SK-N-SH (cell line): ENCODE data around the gene ADAMTS19. TPM values are rescaled to one million over a fixed set of nuclear protein-coding genes. Genes with fewer than 3 reads are reported as not detected.

Experiments
- CTCF ChIA-PET: fragments of 300-600, 350-600 bp; formaldehyde crosslinking; extraction: SDS; loops from one replicate; lab custom pipeline; 2021; lab: Yijun Ruan, JAX
- POLR2A ChIA-PET: fragments of 350-600 bp; sonication (Branson Sonifier 250); formaldehyde crosslinking; extraction: SDS; loops from one replicate; lab custom pipeline; 2020; ENCODE audit warnings: antibody characterized with exemption, inconsistent platforms; lab: Yijun Ruan, JAX
- DNase-seq: peaks from one replicate; pipeline ENCODE4 v3.0.0; 2012
- H2AFZ ChIP-seq: fragments of 200-600 bp; sonication (generic); 2 replicates; pipeline ENCODE4 v1.8.1; 2016; ENCODE audit warnings: antibody characterized with exemption, mild to moderate bottlenecking, low read depth
- H3F3A ChIP-seq: fragments of 200-600 bp; sonication (generic); replicated peaks from 2 replicates; pipeline ENCODE3; 2016; ENCODE audit warnings: antibody characterized with exemption, mild to moderate bottlenecking; ENCODE audit not compliant: insufficient read depth
- H3K27ac ChIP-seq, 2 experiments: fragments of 200-500 bp in 1 of 2; fragments of 200-600 bp in 1 of 2; sonication (Bioruptor generic) in 1 of 2; sonication (generic), shearing (Covaris generic) in 1 of 2; 2 replicates each; pipeline versions ENCODE4 v1.5.1 to v1.6.1; 2014 to 2016; ENCODE audit warnings: low read depth in 2 of 2, inconsistent platforms in 1 of 2, low read length in 1 of 2, mild to moderate bottlenecking in 1 of 2, mixed read lengths in 1 of 2
- H3K27me3 ChIP-seq: fragments of 200-600 bp; sonication (generic), shearing (Covaris generic); 2 replicates; pipeline ENCODE4 v1.6.1; 2016; ENCODE audit warnings: mixed run types; ENCODE audit not compliant: insufficient read depth
- H3K36me3 ChIP-seq, 2 experiments: fragments of 200-500 bp in 1 of 2; fragments of 200-600 bp in 1 of 2; sonication (Bioruptor generic) in 1 of 2; sonication (generic) in 1 of 2; replicated peaks in 1 of 2; 2 replicates each; pipeline versions ENCODE3 to v1.5.1; 2014 to 2016; ENCODE audit warnings: low read length in 1 of 2, mild to moderate bottlenecking in 1 of 2; ENCODE audit not compliant: insufficient read depth in 2 of 2, control insufficient read depth in 1 of 2
- H3K4me1 ChIP-seq, 2 experiments: fragments of 200-500 bp in 1 of 2; fragments of 200-600 bp in 1 of 2; sonication (Bioruptor generic) in 1 of 2; sonication (generic), shearing (Covaris generic) in 1 of 2; 2 replicates each; pipeline versions ENCODE4 v1.5.1 to v1.6.1; 2014 to 2016; ENCODE audit warnings: low read depth in 1 of 2, low read length in 1 of 2, mixed run types in 1 of 2; ENCODE audit not compliant: insufficient read depth in 2 of 2, control insufficient read depth in 1 of 2
- H3K4me2 ChIP-seq: fragments of 200-600 bp; sonication (generic), shearing (Covaris generic); 2 replicates; pipeline ENCODE4 v1.6.1; 2017; ENCODE audit warnings: mixed run types
- H3K4me3 ChIP-seq, 2 experiments: fragments of 200-500 bp in 1 of 2; fragments of 200-600 bp in 1 of 2; sonication (Bioruptor generic) in 1 of 2; sonication (generic), shearing (Covaris generic) in 1 of 2; 2 replicates each; pipeline versions ENCODE4 v1.5.1 to v1.8.1; 2014 to 2016; ENCODE audit warnings: low read depth in 2 of 2, inconsistent platforms in 1 of 2, low read length in 1 of 2, mild to moderate bottlenecking in 1 of 2, mixed read lengths in 1 of 2, moderate library complexity in 1 of 2
- H3K79me2 ChIP-seq: fragments of 200-600 bp; sonication (generic); 2 replicates; pipeline ENCODE4 v1.8.1; 2017; ENCODE audit warnings: mild to moderate bottlenecking; ENCODE audit not compliant: insufficient read depth
- H3K9ac ChIP-seq: fragments of 200-600 bp; sonication (generic); 2 replicates; pipeline ENCODE4 v1.6.1; 2017; ENCODE audit warnings: mixed run types
- H3K9me2 ChIP-seq: fragments of 200-600 bp; sonication (generic); 2 replicates; pipeline ENCODE4 v1.6.1; 2017; ENCODE audit warnings: mixed run types
- H3K9me3 ChIP-seq: fragments of 200-600 bp; sonication (generic); 2 replicates; pipeline ENCODE4 v1.6.1; 2017; ENCODE audit warnings: mixed run types, mild to moderate bottlenecking, moderate library complexity
- H4K20me1 ChIP-seq: fragments of 200-600 bp; sonication (generic); 2 replicates; pipeline ENCODE4 v1.6.1; 2017; ENCODE audit warnings: mild to moderate bottlenecking, mixed run types; ENCODE audit not compliant: insufficient read depth
- CTCF ChIP-seq: fragments of 200-600 bp; sonication (generic); IDR thresholded peaks from 2 replicates; pipeline ENCODE4 v1.6.1; 2017; ENCODE audit warnings: antibody characterized with exemption, mild to moderate bottlenecking, moderate library complexity
- EP300 ChIP-seq, 2 experiments: IDR thresholded peaks; 2 replicates each; pipeline versions ENCODE4 v1.4.0 to v1.6.1; 2012; ENCODE audit warnings: borderline replicate concordance in 1 of 2, low read depth in 1 of 2, low read length in 1 of 2
- EZH2phosphoT487 ChIP-seq: fragments of 200-600 bp; sonication (generic); IDR thresholded peaks from 2 replicates; pipeline ENCODE4 v1.6.1; 2017; ENCODE audit warnings: low read depth, mixed run types, mild to moderate bottlenecking, antibody characterized with exemption, moderate library complexity, borderline replicate concordance
- FOSL2 ChIP-seq: IDR thresholded peaks from 2 replicates; pipeline ENCODE4 v1.4.0; 2012; ENCODE audit warnings: low read depth, mild to moderate bottlenecking, moderate library complexity, borderline replicate concordance
- FOXJ3 ChIP-seq: sonication (generic); formaldehyde crosslinking; IDR thresholded peaks from 2 replicates; pipeline ENCODE4 v1.5.1; 2020; ENCODE audit warnings: mild to moderate bottlenecking, missing genetic modification reagents
- IRF3 ChIP-seq: fragments of 150-350 bp; IDR thresholded peaks from 2 replicates; pipeline ENCODE4 v1.6.1; 2016; ENCODE audit warnings: mild to moderate bottlenecking, low read depth, low read length
- MEF2A ChIP-seq: IDR thresholded peaks from 2 replicates; pipeline ENCODE4 v1.4.0; 2012; ENCODE audit warnings: low read depth, borderline replicate concordance
- MXI1 ChIP-seq: IDR thresholded peaks from 2 replicates; pipeline ENCODE4 v1.6.1; 2012; ENCODE audit warnings: mild to moderate bottlenecking, low read depth, low read length, improper control_type of control experiment
- NRF1 ChIP-seq: IDR thresholded peaks from 2 replicates; pipeline ENCODE4 v1.6.1; 2012; ENCODE audit warnings: low read depth, mild to moderate bottlenecking, low read length
- POLR2AphosphoS5 ChIP-seq: IDR thresholded peaks from 2 replicates; pipeline ENCODE4 v1.6.1; 2012; ENCODE audit warnings: low read depth, low read length
- RAD21 ChIP-seq: IDR thresholded peaks from 2 replicates; pipeline ENCODE4 v1.6.1; 2012; ENCODE audit warnings: mild to moderate bottlenecking, low read length
- REST ChIP-seq: IDR thresholded peaks from 2 replicates; pipeline ENCODE4 v1.6.1; 2012; ENCODE audit warnings: mild to moderate bottlenecking, low read depth, low read length, moderate library complexity
- RFX5 ChIP-seq: IDR thresholded peaks from 2 replicates; pipeline ENCODE4 v1.6.1; 2012; ENCODE audit warnings: mild to moderate bottlenecking, improper control_type of control experiment, low read length
- RXRA ChIP-seq: IDR thresholded peaks from 2 replicates; pipeline ENCODE4 v1.4.0; 2012; ENCODE audit warnings: low read depth, mild to moderate bottlenecking, borderline replicate concordance
- SIN3A ChIP-seq: IDR thresholded peaks from 2 replicates; pipeline ENCODE4 v1.6.1; 2012; ENCODE audit warnings: low read depth, mild to moderate bottlenecking, low read length, moderate library complexity, borderline replicate concordance
- SMC3 ChIP-seq: IDR thresholded peaks from 2 replicates; pipeline ENCODE4 v1.6.1; 2012; ENCODE audit warnings: low read depth, low read length, improper control_type of control experiment
- TCF12 ChIP-seq: IDR thresholded peaks from 2 replicates; pipeline ENCODE4 v1.4.0; 2012
- USF2 ChIP-seq: fragments of 150-350 bp; IDR thresholded peaks from 2 replicates; pipeline ENCODE4 v1.6.1; 2017; ENCODE audit warnings: antibody characterized with exemption, low read length, low read depth, borderline replicate concordance
- YY1 ChIP-seq: IDR thresholded peaks from 2 replicates; pipeline ENCODE4 v1.4.0; 2012; ENCODE audit warnings: low read depth, mild to moderate bottlenecking
- WGBS: methylation state at CpG from one replicate; pipeline ENCODE4 v1.1.6; 2017; ENCODE audit warnings: low lambda C conversion rate; 5-methylcytosine and 5-hydroxymethylcytosine counted together
- polyA plus RNA-seq, 3 experiments: library from polyadenylated mRNA; depleted of rRNA; stranded (reverse); fragments of >200 nt; gene quantifications; 2 replicates each; pipeline ENCODE4 v1.2.3, GENCODE V29; 2012
- TF ChIP-seq, protein P1 (sequence below): IDR thresholded peaks from 2 replicates; pipeline ENCODE4; 2012

Gene ADAMTS19
- polyA plus RNA-seq, 1 of the 3 experiments (the other 2 are of a cell fraction), result 0.10 TPM

GRCh38 chr5:129617206-129617605, 157.1 kb downstream of the ADAMTS19 start:
- no peak for DNase-seq
- H4K20me1 ChIP-seq, result no peaks in the 10 kb centered on the region
- no peak overlapping the region for H3K4me3 ChIP-seq
- H3K9me3 ChIP-seq, result no peaks in the 10 kb centered on the region
- H3K36me3 ChIP-seq, result no peaks in the 10 kb centered on the region
- 0% methylated on average over 1 of the region's 1 CpG for WGBS
- H3K9me2 ChIP-seq, result no peaks in the 10 kb centered on the region
- H3F3A ChIP-seq, result no peaks in the 10 kb centered on the region
- H3K9ac ChIP-seq, result no peak overlapping the region
- no peaks in the 10 kb centered on the region for H3K27me3 ChIP-seq
- no peaks in the 10 kb centered on the region for H3K4me1 ChIP-seq
- H3K4me2 ChIP-seq, result no peak overlapping the region
- ChIA-PET POLR2A (no interaction called here), CTCF (no interaction called here)
- no peaks in the 10 kb centered on the region for H3K79me2 ChIP-seq
- no peak overlapping the region for H3K27ac ChIP-seq
- H2AFZ ChIP-seq, result no peak overlapping the region
- TF ChIP-seq SMC3, result no peak
- no peak for TF ChIP-seq MXI1
- TF ChIP-seq YY1, result no peak
- TF ChIP-seq RAD21, result no peak
- TF ChIP-seq IRF3, result no peak
- TF ChIP-seq, protein P1, sequence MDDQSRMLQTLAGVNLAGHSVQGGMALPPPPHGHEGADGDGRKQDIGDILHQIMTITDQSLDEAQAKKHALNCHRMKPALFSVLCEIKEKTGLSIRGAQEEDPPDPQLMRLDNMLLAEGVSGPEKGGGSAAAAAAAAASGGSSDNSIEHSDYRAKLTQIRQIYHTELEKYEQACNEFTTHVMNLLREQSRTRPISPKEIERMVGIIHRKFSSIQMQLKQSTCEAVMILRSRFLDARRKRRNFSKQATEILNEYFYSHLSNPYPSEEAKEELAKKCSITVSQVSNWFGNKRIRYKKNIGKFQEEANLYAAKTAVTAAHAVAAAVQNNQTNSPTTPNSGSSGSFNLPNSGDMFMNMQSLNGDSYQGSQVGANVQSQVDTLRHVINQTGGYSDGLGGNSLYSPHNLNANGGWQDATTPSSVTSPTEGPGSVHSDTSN, result no peak
- no peak for TF ChIP-seq FOXJ3
- no peak for TF ChIP-seq FOSL2
- TF ChIP-seq POLR2AphosphoS5, result no peak
- no peak for TF ChIP-seq CTCF
- no peak for TF ChIP-seq SIN3A
- TF ChIP-seq, all 33 proteins: peak for 0

DNA sequence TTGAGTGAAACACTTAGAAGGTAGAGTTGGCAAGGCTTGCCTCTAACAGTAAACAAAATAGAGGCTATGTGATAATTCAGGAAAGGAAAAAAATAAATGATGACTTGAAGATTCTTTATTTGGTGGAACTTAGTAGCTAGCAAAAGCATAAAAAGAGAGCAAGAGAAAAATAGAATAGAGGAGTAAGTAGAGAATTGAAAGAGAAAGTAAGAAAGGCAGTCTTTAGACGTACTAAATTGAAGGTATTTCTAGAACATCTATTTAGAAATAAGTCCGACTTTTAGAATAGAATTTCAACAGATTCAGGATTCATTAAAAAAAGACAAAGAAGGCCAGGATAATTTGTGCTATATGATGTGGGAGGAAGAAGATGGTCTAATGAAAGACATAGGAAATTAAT, 159.7 kb downstream of the ADAMTS19 start:
- Histone ChIP-seq H3K4me2 (peak overlapping the region; percentile 19; the same call in 1 of the 2 replicates), H3F3A (no peaks in the 10 kb centered on the region), H3K36me3 (no peaks in the 10 kb centered on the region), H3K9me3 (no peaks in the 10 kb centered on the region), H3K4me3 (0 out of 4 replicates have a peak overlapping the region, but pooled peaks of 1 of the 2 experiments have one; percentile 26), H4K20me1 (no peaks in the 10 kb centered on the region), H3K9me2 (no peaks in the 10 kb centered on the region), H2AFZ (no peak overlapping the region), H3K79me2 (no peaks in the 10 kb centered on the region), H3K9ac (no peak overlapping the region), H3K4me1 (no peaks in the 10 kb centered on the region), H3K27me3 (no peaks in the 10 kb centered on the region), H3K27ac (no peak overlapping the region)
- DNase-seq, result no peak
- CTCF ChIA-PET, result no interaction called here
- POLR2A ChIA-PET, result no interaction called here
- TF ChIP-seq SMC3 (no peak), EP300 (IDR thresholded peaks at IDR 0.05; ENCODE audit: borderline replicate concordance in 1 of 2, low read depth in 1 of 2, low read length in 1 of 2) (no peak), RFX5 (no peak), NRF1 (no peak), EZH2phosphoT487 (no peak), TCF12 (no peak), MEF2A (no peak), SIN3A (no peak), REST (no peak), RXRA (no peak), USF2 (no peak)
- 3% methylated on average over 2 of the region's 2 CpGs for WGBS
